NT2/D1 (cell line): Measurements from ENCODE around the gene TKTL1.

Experiments
- DNase-seq: peaks from one replicate; pipeline ENCODE4 v3.0.0-alpha.2; 2011; ENCODE audit warnings: low read depth, low spot score
- H3K27me3 ChIP-seq: 2 replicates; pipeline ENCODE4 v1.6.0; 2011; ENCODE audit warnings: mild to moderate bottlenecking; ENCODE audit not compliant: insufficient read length, insufficient read depth
- H3K36me3 ChIP-seq: 2 replicates; pipeline ENCODE4 v1.6.1; 2011; ENCODE audit warnings: mild to moderate bottlenecking, low read length, mixed read lengths; ENCODE audit not compliant: insufficient read depth, insufficient read length
- H3K4me1 ChIP-seq: 2 replicates; pipeline ENCODE4 v1.5.1; 2011; ENCODE audit not compliant: insufficient read depth, insufficient read length
- H3K4me3 ChIP-seq: 2 replicates; pipeline ENCODE4 v1.5.1; 2011; ENCODE audit warnings: low read depth; ENCODE audit not compliant: insufficient read length
- H3K9ac ChIP-seq: 2 replicates; pipeline ENCODE4 v1.6.0; 2011; ENCODE audit warnings: low read depth; ENCODE audit not compliant: insufficient read length
- H3K9me3 ChIP-seq: 2 replicates; pipeline ENCODE4 v1.5.1; 2011; ENCODE audit warnings: mild to moderate bottlenecking, low read length; ENCODE audit not compliant: insufficient read depth
- SUZ12 ChIP-seq: IDR thresholded peaks from 2 replicates; pipeline ENCODE4 v1.6.1; 2011; ENCODE audit not compliant: insufficient read length, insufficient read depth; ENCODE audit errors: extremely low read depth
- YY1 ChIP-seq: IDR thresholded peaks from 2 replicates; pipeline ENCODE4 v1.6.1; 2011; ENCODE audit not compliant: insufficient read length, insufficient read depth
- ZNF274 ChIP-seq: IDR thresholded peaks from 2 replicates; pipeline ENCODE4 v1.6.1; 2011; ENCODE audit warnings: mild to moderate bottlenecking, low read depth, low read length

TKTL1 gene

GRCh38 chrX:154372612-154373022 lies 77.0 kb downstream of the TKTL1 start:
- Histone ChIP-seq H3K9me3 (no peaks in the 10 kb centered on the region), H3K4me1 (peaks cover 2% of the 10 kb centered on the region), H3K36me3 (peaks cover 24% of the 10 kb centered on the region), H3K9ac (no peak overlapping the region), H3K4me3 (no peak overlapping the region), H3K27me3 (no peaks in the 10 kb centered on the region)
- DNase-seq, result no peak
- TF ChIP-seq SUZ12, result no peak
- TF ChIP-seq ZNF274, result no peak
- no peak for TF ChIP-seq YY1

- Histone ChIP-seq H3K9ac (peak overlapping the region; percentile 42), H3K4me3 (peak overlapping the region; percentile 34), H3K27me3 (no peaks in the 10 kb centered on the region), H3K4me1 (no peaks in the 10 kb centered on the region), H3K9me3 (no peaks in the 10 kb centered on the region), H3K36me3 (peaks cover 13% of the 10 kb centered on the region)
- no peak for DNase-seq
- TF ChIP-seq ZNF274, result no peak
- no peak for TF ChIP-seq YY1
- TF ChIP-seq SUZ12, result no peak
Measured at GRCh38 chrX:154373340-154374306, 78.0 kb downstream of the TKTL1 start.

- H3K36me3 ChIP-seq, result peaks cover 9% of the 10 kb centered on the region
- H3K27me3 ChIP-seq, result no peaks in the 10 kb centered on the region
- H3K9ac ChIP-seq, result peak within 1 kb of the TSS; percentile 42
- no peak for DNase-seq
- TF ChIP-seq SUZ12, result no peak
- TF ChIP-seq YY1, result no peak
- H3K4me3 ChIP-seq, result peak within 1 kb of the TSS; percentile 34
- no peaks in the 10 kb centered on the region for H3K9me3 ChIP-seq
- H3K4me1 ChIP-seq, result no peaks in the 10 kb centered on the region
Measured at GRCh38 chrX:154374313-154375155, 78.9 kb downstream of the TKTL1 start, which contains the start of gene FLNA. Gene FLNA, minus strand, starts transcription at chrX:154374634. Its CDS starts 3,389 bp downstream, at chrX:154371245.

GRCh38 chrX:154375156-154375504 lies 79.5 kb downstream of the TKTL1 start:
- no peaks in the 10 kb centered on the region for H3K4me1 ChIP-seq
- H3K9ac ChIP-seq, result no peak overlapping the region
- H3K36me3 ChIP-seq, result peaks cover 8% of the 10 kb centered on the region
- no peaks in the 10 kb centered on the region for H3K9me3 ChIP-seq
- no peak overlapping the region for H3K4me3 ChIP-seq
- H3K27me3 ChIP-seq, result no peaks in the 10 kb centered on the region
- TF ChIP-seq SUZ12 (no peak), YY1 (no peak), ZNF274 (no peak)
- no peak for DNase-seq

DNA sequence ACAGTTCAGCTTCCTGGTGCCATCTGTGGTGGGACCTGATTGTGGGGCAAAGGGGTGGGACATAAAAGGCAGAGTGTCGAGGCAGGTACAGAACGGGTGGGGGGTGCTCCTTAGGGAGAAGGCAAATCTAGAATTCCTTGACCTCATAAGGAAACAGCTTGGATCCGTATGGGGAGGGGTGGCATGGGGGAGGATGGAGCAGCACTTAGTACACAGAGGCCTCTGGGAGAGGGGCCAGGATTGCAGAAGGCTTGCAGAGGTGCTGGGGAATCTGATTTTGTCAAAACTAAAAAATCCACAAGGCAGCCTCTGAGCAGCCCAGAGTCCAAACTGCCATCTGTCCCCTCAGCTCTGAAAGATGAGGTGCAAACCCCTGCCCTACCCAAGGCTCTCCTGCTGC lies 81.2 kb downstream of the TKTL1 start:
- Histone ChIP-seq H3K9me3 (no peaks in the 10 kb centered on the region), H3K4me1 (no peaks in the 10 kb centered on the region), H3K27me3 (no peaks in the 10 kb centered on the region), H3K9ac (no peak overlapping the region), H3K36me3 (peaks cover 14% of the 10 kb centered on the region), H3K4me3 (no peak overlapping the region)
- TF ChIP-seq SUZ12, result no peak
- TF ChIP-seq ZNF274, result no peak
- TF ChIP-seq YY1, result no peak
- no peak for DNase-seq

DNA sequence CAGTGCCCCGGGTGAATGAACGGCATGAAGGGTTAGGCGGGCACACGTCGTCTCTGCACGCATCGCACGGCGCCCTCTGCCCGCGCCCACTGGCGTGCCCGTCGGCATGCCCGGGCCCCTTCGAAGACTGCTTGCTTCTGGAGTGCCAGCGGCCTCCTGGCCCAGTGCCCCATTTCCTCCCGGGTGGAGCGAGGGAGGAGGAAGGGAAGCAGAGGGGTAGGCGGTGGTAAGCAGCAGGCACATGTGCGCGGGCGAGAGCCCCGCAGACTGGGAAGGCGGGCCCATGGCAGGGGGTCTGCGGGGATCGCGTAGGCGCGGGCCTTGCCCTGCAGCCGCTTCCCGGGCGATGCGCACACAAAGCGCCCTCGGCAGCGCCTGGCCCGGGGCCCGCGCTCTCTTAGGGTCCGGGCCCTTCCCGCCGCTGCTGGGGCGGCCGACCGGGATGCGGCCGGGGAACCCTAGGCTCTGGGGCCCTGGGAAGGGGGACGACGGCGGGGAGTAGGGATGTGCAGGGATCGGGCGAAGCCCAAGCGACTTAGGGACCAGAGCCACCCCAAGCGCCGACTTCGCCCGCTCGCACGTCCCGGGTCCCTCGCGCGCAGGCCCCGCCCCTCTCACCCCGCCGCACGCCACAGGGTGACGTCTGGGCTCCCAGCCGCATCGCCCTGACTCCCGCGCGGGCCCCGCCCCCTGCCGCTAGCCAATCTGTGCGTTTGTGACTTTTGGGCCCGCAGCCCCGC lies 82.6 kb downstream of the TKTL1 start:
- H3K27me3 ChIP-seq, result no peaks in the 10 kb centered on the region
- H3K4me3 ChIP-seq, result peak overlapping the region; percentile 47
- H3K9ac ChIP-seq, result peak overlapping the region; percentile 77
- TF ChIP-seq YY1 (no peak), SUZ12 (no peak), ZNF274 (no peak)
- peaks cover 14% of the 10 kb centered on the region for H3K36me3 ChIP-seq
- H3K9me3 ChIP-seq, result no peaks in the 10 kb centered on the region
- no peak for DNase-seq
- peaks cover 2% of the 10 kb centered on the region for H3K4me1 ChIP-seq
